Fibroblast of the conjunctiva (primary cell): ENCODE results near the gene EMX2.

Experiments
- DNase-seq: peaks from one replicate; pipeline ENCODE4 v3.0.0-alpha.2; 2010; ENCODE audit warnings: low read depth

EMX2 gene

DNA sequence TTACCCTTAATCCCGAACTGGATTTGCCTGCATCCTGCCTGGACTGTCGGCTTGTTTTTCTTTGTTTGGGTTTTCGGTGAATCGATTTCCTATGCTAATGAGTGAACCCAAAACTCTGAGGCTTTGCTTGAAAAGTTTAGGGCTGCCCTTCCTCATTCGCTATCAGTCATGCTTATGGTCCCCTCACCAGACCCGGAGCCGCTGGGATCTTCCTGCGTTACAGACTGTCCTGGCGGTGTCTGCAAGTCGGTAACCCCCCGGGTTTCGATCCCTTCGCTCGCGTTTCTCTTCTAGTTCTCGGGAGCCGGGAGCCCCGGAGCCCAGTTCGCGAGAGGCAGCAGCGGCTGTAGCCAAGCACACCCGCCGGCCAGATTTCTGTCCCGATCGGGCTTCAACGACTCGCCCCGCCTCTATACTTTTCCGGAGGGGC, 2.2 kb downstream of the EMX2 start:
- no peak for DNase-seq

DNA sequence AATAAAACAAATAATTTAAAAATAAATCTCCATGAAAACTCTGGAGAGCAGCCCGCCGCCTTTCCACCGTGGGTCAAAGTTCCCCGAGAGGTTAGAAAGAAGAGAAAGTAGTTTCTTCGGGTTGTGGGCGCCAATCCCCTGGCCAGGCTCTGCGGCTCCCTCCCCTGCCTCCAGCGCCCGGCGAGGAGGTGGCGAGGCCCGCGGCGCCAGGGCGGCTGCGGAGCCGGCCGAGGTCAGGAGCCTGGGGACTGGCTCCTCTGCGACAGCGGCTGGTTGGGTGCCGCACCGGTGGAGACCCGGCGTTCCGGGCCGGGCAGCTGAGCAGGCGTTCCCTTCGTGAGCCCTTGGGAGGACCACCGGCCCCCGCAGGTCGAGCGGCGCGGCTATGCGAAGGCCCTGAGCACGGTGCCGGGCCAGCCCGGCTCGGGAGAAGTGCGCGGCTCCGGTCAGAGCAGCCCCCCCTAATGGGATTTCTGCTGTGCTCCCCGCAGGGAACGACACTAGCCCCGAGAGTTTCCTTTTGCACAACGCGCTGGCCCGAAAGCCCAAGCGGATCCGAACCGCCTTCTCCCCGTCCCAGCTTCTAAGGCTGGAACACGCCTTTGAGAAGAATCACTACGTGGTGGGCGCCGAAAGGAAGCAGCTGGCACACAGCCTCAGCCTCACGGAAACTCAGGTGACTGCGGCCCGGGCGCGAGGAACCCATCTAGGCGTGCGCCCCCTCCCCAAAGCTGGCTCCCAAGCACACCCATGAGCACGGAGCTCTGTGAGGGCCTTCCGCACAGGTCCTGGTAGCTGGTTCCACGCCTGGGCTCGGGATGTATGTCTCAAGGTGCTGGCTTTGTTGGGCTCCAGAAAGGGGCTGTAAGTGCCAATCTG, 2.8 kb downstream of the EMX2 start:
- DNase-seq: no peak

DNA sequence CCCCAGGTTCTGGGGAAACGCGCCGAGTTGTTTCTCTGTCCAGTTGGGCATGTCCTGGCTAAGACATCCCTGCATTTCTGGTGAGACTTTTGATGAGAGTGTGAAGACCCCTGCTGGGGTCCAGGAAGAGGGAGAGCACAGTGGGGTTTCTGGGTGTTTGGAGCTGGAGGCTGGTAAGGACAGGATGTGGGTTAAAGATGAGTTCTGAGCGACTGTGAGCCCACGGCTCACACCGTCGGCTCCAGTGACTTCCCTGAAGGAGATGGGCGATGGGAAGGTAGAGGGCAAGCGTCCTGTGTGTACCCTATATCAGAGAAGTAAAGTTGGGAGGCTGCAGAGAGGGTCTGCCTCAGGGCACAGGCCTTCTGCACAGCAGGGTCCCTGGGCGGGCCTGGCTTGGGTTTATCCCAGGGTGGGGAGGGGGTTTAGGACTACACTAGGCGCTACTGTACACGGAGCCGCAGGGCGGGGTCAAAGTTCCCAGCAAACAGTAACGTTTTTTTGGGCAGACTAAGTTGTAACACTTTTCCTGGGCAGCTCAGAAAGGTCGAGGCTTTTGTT, 3.6 kb downstream of the EMX2 start:
- DNase-seq: no peak

DNA sequence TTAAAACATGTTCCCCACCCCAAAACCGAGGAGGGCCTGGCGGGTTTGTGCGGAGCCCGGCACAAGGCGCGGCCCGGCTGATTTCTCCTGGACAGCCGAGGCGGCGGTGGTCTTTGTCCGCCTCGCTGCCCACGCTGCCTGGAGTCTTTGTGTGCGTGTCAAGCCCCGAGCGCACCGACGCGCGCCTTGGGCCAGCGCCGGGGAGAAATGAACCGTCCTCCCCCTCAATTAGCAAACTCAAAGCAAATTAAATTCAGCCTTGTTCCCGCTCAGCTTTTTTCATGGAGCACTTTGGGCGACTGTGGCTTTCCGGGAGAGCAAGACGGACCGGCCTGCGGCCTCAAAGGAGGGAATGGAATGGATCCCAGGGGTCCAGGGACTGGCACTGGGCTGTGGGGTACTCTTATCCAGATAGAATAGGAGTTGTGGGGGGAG, 4.1 kb downstream of the EMX2 start:
- no peak for DNase-seq

DNA sequence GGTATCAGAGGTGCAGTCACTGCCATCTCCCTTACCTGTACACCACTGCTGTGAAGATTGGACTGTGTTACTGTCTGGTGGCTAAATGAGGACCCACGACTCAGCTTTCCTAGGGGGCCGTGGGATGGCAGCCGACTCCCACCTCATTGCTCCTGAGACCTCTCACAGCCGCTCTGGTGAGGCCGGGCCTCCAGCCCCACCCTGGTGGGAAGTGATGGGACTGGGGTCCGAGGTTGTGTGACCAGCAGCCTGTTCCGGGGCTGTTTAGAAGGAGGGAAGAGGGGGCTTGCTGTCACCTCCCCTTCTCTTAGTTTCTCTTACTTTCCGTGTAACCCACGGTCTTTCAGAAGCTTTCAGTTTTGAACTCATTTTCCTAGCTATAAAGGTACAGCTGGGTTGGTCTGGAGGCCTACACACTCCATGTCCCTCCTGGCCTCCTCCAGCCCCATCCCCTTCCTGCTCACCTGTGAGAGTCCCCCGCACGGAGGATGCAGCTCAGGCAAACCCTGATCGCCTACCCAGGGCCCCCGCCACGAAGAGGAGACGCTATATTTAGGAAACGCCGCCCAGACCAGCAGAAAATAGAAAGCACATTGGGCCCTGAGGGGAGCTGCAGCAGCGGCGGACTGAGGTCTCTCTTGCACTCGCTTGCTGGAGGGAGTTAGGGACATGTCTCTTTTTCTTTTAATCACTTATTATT, 4.6 kb downstream of the EMX2 start:
- no peak for DNase-seq

DNA sequence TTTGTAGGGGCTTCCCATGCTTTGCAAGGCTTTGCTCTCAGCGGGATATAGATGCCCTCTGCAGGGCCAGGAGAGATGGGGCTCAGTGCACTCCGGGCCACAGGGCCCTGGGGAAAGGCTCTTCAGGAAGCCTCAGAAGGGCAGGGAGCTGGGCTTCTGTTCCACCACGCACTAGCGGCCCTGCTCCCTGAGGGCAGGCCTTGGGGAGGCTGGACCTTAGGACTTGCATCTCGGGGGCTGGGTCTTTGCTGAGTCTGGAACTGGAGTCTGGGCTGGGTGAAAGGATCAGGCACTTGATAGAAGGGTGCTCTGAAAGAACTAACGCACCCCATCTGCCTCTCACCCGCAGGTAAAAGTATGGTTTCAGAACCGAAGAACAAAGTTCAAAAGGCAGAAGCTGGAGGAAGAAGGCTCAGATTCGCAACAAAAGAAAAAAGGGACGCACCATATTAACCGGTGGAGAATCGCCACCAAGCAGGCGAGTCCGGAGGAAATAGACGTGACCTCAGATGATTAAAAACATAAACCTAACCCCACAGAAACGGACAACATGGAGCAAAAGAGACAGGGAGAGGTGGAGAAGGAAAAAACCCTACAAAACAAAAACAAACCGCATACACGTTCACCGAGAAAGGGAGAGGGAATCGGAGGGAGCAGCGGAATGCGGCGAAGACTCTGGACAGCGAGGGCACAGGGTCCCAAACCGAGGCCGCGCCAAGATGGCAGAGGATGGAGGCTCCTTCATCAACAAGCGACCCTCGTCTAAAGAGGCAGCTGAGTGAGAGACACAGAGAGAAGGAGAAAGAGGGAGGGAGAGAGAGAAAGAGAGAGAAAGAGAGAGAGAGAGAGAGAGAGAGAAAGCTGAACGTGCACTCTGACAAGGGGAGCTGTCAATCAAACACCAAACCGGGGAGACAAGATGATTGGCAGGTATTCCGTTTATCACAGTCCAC, 5.4 kb downstream of the EMX2 start:
- DNase-seq: no peak

DNA sequence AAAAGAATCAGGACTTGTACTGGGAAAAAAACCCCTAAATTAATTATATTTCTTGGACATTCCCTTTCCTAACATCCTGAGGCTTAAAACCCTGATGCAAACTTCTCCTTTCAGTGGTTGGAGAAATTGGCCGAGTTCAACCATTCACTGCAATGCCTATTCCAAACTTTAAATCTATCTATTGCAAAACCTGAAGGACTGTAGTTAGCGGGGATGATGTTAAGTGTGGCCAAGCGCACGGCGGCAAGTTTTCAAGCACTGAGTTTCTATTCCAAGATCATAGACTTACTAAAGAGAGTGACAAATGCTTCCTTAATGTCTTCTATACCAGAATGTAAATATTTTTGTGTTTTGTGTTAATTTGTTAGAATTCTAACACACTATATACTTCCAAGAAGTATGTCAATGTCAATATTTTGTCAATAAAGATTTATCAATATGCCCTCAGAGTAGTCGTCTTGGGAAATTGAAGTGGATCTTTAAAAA, 6.6 kb downstream of the EMX2 start:
- no peak for DNase-seq

DNA sequence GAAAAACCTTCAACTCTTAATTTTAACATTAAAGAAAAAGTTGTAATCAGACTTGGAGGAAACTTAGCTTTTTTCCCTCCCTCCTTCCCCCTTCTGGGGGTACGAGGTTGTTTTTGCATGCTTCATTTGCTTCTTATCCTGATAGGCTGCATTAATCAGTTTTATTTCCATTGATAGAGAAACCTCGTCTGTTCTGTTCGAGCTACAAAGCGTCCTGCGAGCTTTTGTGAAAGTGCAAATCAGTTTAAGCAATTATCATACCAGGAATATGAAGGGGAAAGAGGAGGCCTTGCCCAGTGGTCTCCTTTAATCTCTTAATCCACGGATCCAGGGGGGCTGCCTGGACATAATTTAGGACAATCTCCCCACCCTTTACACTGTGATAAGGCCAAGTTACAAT, 7.5 kb downstream of the EMX2 start:
- DNase-seq: no peak

DNA sequence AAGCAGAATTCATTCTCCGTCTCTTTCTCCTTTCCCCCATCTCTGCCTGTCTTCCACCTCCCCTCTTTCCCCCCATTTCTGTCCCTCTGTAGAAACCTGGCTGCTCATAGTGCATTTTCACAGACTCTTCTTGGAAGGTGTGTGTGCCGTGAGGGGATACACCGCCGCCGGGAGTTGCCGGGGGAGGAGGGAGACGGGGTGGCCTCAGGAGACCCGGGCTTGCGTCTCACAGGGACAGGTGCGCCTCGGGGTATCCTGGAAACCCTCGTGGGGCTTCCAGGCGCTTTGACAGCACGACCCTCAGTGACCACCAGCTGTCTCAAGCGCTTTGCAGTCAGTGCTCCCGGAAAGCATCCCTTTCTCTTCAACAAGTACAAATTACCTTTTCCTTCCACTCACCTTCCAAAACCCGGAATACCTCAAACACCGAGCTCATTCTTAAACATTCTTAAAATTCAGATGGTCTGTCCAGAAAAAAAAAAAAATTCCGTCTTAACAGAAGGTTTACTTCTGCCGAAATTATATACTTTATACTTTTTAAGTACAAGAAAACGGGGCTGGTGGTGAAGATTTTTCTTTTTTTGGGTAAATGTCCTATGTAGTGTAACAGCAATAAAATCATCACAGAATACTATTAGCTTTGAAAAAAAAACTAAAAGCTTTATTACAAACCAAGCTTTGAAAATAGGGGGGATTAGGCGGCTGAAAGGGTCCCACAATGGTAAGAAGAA, 8.2 kb downstream of the EMX2 start:
- DNase-seq: no peak

DNA sequence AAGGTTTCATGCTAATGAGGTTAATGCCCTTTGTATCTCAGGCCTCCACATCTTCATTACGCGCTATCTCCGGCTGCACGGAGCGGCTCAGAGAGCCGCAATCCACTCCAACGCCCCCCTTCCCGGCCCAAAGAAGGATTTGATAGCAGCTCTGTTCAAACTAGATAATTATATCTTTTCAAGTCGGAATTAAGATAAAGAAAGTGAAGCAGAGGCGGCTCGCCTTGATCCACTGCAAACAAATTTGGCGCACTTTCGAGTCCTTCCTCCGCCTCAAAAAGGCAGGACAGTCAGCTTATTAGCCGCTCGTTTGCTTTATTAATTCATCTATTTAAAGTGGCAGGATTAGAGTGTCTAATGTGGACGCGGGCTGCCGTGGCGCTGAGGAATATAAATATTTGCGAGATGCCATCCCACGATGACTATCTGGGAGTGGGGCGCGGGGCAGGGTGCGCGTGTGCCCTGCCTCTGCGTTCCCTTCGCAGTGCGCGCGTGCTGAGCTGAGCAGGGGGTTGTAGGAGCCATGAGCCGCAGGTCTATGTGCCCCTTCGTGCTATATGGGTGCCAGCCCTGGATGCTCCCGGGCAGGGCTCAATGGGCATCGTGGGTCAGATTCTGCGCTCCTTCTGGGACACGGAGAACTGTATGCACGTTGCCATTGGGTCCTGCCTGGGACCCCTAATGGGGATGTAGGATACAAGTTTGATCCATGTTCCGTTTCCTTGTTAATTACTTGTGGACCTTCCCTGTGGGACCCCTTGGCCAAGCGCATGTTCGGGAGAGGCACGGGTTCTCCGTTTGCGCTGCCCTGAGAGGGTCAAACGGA, 9.0 kb downstream of the EMX2 start:
- no peak for DNase-seq

DNA sequence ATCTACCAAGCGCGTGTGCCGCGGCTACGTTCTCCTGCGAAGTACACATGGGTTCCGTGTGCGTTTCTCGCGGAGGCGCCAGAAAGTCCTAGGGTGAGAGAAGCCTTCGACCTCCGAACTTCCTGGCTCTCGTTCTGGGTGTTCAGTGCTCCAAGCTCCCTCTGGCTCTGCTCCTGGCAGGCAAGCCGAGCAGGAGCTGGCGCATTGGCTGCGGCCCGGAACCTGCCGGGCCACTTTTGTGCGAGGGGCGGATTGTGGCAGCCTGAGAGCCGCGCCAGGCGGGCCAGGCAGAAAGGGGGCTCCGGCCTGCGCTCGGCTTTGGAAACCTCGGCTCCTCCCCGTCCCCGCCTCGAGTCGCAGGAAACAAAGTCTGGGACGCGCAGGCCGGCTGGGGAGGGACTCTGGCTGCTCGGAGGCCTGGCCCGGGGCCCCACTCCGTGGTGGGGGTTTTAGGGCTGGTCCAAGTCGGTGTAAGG, 9.6 kb downstream of the EMX2 start:
- DNase-seq: no peak

DNA sequence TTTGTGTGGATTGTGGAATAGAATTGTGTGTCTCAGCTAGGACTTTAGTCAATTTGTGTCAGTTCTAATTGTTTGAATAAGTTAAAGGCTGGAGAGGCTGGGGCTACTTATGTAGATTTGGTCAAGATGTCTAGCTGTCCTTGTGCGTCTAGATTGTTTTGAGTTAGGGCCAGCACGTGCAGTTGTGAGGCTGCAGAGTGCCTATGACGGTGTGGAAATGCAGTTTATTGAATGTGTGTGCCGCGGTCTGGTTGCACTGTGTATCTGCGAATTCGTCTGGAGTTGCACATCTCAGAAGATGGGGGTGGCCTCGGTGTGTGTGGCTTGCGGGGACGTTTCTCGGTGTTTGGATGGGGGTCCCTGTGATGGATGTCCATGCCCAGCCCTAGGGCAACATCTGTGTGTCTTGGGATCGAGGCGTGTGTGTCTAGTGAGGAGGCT, 10.2 kb downstream of the EMX2 start:
- no peak for DNase-seq

DNA sequence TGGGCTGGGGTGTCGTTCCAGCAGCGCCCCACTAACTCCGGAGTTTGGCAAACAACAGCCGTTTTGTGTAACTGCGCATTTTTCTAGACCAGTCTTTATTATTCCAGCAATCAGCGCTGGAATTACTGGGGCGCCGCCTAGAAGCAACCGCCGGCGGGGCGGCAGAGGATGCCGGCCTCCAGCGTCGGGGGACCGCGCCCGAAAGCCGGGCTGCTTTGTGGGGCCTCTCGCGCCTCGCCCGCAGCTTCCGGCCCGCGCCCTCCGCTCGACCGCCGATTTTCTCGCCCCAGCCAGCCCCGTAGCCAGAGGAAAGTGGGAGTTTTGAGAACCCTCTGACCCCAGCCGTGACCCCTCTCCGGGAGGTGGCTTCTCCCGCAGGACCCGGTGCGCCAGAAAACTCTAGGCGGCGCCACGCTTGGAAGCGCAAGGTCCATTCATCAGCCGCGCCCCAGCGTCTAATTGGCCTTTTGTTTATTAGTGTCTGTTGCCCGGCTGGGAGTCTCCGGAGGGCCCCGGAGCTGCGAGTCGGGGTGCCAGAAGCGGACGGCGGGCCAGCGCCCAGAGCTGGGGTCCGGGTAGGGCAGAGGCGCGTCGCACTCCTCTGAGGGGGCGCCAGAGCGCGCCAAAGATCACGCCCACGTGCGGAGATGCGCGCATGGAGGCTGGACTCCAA, 10.7 kb downstream of the EMX2 start:
- no peak for DNase-seq

DNA sequence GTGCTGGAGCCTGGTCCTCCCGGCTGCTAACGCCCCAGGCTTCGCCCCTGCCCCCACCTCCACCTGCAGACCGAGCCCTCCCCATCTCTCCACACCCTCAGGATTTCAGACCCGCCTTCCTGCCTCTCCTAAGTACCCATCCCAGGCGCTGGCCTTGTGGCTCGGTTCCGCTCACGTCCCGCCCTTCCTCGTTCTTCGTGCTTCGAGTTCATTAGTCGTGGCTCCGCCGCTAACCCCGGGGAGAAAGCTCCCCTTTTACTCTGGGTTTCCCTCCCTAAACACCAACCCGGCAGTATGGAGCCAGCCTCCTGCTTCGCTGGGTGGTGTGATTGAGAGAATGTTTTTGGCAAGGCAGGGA, 11.2 kb downstream of the EMX2 start:
- no peak for DNase-seq

DNA sequence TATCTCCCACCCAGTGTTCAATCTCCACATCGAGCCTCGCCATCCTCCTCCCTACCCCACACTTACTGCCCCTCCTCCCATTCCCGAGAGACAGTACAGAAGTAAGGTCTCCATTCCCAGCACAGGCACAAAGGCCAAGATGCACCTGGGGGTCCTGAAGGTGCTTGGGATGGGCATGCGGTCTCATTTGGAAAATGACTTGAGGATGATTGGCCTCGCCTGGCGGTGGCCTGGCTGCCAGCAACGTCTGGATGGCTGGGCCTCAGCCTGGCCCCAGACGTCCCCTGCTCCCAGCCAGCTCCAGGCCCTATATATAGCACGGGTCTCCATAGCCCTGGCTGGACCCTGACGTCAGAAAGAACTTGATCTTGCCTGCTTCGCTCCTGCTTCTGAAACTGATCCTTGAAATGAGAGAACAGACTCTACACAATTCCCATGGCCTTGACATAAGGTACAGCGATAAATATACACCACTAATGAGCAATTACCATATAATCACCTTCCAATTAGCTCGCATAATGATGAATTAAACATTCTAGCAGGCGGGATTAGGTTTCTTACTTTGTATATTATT, 11.8 kb downstream of the EMX2 start:
- no peak for DNase-seq

DNA sequence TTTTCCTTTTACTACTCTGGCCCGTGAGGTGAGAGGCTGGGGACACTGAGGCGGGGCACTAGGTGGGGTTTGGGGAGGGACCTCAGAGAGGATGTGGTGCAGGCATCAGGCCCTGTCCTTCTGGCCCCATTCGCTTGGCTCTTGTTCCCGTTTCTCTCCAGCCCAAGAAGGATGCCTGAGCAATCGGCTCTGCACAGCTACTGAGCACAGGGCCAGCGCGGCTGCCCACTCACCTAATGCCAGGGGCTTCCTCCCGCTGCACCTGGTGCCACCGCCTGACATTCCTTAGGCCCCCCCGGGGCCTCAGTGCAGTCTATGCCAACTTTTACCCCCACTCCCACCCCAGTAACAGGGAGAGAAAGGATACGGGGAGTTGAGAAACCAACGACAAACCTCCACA, 12.5 kb downstream of the EMX2 start:
- no peak for DNase-seq

DNA sequence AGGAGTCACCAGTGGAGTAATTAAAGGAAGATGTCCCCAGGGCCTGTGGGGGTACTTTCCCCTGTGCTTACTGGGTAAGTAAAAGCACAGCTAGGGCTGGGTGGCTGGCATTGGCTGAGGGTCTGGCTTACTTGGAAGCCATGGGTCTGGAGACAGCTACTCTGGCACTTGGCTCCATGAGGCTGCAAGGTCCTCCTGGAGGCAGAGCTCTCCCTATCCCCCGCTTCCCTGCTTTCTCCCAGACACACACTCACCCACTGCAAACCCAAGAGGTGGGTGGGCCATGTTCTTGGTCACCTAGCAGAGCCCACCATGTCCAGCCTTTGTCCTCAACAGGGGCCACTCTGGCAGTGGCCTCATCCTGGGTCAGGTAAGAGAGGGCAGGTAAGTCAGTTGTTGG, 13.3 kb downstream of the EMX2 start:
- DNase-seq: no peak

DNA sequence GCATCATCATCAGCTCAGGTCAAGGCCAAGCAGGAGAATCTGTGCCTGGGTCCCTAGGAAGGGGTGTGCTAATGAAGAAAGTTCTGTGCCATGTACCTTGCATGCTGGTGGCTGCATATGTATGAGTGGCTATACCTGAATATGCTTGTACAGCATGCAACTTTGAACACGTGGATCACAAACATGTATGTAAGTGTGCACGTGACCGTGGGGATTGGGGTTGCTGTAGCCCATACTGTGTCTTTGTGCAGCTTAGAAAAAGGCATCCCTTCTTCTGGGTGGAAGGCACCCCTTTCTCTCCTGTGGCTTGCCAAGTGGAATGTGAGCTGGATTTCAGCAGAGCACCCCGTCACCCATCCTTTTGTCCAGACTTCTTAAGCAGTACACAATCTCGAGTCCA, 13.8 kb downstream of the EMX2 start:
- DNase-seq: no peak

DNA sequence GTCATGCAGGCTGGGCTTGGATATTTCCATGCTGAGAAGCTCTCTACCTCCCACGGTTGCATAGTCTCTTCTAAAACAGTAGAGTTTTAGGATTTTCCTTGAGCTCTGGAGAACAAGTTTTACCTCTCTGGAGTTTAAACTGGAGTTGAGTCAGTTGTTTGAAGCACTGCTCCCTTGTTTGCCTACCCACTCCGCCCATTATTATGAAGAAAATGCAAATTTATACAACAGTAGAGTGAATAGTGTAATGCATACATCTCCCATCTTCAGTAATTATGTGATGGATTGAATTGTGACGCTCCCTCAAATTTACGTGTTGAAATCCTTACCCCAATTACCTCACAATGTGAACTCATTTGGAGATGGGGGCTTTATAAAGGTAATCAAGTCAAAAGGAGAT, 17.2 kb downstream of the EMX2 start:
- DNase-seq: no peak
